ENCODE results near the gene CLTC. TPM values are rescaled to one million over a fixed set of nuclear protein-coding genes. Genes with fewer than 3 reads are reported as not detected.

The CLTC gene
- total and polyA plus RNA-seq, 2 of the 8 experiments (the other 6 are each of a cell fraction or from before 2014, with no cell fraction given): 175 to 283 TPM

DNA sequence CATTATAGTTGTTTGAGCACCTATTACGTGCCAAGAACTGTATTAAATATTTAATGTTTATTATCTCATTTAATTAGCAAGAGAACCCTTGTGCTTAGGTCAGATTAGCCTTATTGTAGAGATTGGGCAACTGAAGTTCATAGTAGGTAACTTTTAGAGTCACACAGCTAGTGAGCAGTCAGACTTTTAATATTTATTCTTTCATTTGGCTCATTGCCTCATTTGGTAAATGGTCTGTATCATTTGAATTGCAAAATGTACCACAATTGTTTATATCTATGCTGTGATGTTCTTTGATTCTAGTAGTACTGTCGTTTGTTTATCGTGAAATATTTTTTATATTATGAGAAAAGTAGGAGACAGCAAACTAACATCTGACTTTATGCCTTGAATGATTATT lies 7.6 kb downstream of the CLTC start:
- Histone ChIP-seq H2BK15ac (ENCODE audit: low read length) (no peak overlapping the region), H3K9me3 (ENCODE audit: insufficient read depth in 2 of 2, low read depth in 1 of 2, low read length in 1 of 2) (0 out of 4 replicates have a peak, but pooled peaks cover 0 to 4% of the 10 kb centered on the region in 2 experiments), H3K4ac (replicated peaks; ENCODE audit: insufficient read length, low read depth, low read length) (no peak overlapping the region), H3K56ac (replicated peaks; ENCODE audit: insufficient read length, low read depth, low read length) (no peak overlapping the region), H3K79me1 (ENCODE audit: low read depth, low read length) (no peaks in the 10 kb centered on the region; the same call in 1 of the 2 replicates), H3K14ac (ENCODE audit: insufficient read length) (no peak overlapping the region), H2BK12ac (ENCODE audit: low read depth, low read length) (no peak overlapping the region), H4K20me1 (replicated peaks in 1 of 2; ENCODE audit: control insufficient read depth in 1 of 2, insufficient read depth in 2 of 2, low read length in 2 of 2) (peaks cover 8% of the 10 kb centered on the region in 2 experiments), H3K27ac (ENCODE audit: low read depth, low read length) (no peak overlapping the region), H4K8ac (ENCODE audit: extremely low read depth, insufficient read depth, low read length) (no peak overlapping the region), H4K5ac (ENCODE audit: insufficient read length, low read depth, low read length) (no peak overlapping the region), H2BK5ac (ENCODE audit: low read depth, low read length) (no peak overlapping the region), H3K4me1 (replicated peaks in 1 of 4; ENCODE audit: control insufficient read depth in 3 of 4, insufficient read depth in 4 of 4, low read length in 3 of 4) (peaks cover 0 to 2% (median 0%) of the 10 kb centered on the region in 4 experiments; a peak in 1 of 7 replicates), H2BK20ac (ENCODE audit: low read length) (no peak overlapping the region), H2BK120ac (replicated peaks; ENCODE audit: low read depth, low read length) (no peak overlapping the region), H4K91ac (replicated peaks; ENCODE audit: insufficient read length, low read length) (no peak overlapping the region), H3K9ac (replicated peaks in 1 of 4; ENCODE audit: extremely low read depth in 1 of 4, low read depth in 3 of 4, low read length in 3 of 4) (no peak overlapping the region), H3K36me3 (ENCODE audit: control insufficient read depth in 2 of 4, insufficient read depth in 4 of 4, low read length in 3 of 4) (peaks cover 0 to 6% (median 0%) of the 10 kb centered on the region in 4 experiments; a peak in 1 of 8 replicates), H3K23me2 (ENCODE audit: low read depth, low read length) (no peaks in the 10 kb centered on the region), H2AFZ (ENCODE audit: low read length) (no peak overlapping the region), H3K23ac (ENCODE audit: insufficient read length) (no peak overlapping the region), H3K18ac (ENCODE audit: extremely low read depth, low read length) (no peak overlapping the region), H2AK5ac (ENCODE audit: low read depth, low read length) (no peak overlapping the region), H3K4me3 (ENCODE audit: extremely low read depth in 1 of 4, insufficient read depth in 2 of 4, low read depth in 3 of 4, low read length in 4 of 4) (no peak overlapping the region), H3K4me2 (ENCODE audit: insufficient read depth in 1 of 2, low read depth in 2 of 2, low read length in 2 of 2) (no peak overlapping the region), H3K79me2 (ENCODE audit: control insufficient read depth in 1 of 2, insufficient read depth in 2 of 2, low read length in 2 of 2) (peaks cover 66 to 98% of the 10 kb centered on the region in 2 experiments), H3K27me3 (replicated peaks in 1 of 4; ENCODE audit: control insufficient read depth in 3 of 4, extremely low read depth in 1 of 4, insufficient read depth in 3 of 4, low read length in 3 of 4) (no peaks in the 10 kb centered on the region)
- ChIA-PET CTCF (ENCODE audit: partially characterized antibody) (interaction anchor here (0.5 kb wide), 1 partner anchor 10 kb away, joined by 3 read pairs; no protein-coding TSS in a partner anchor), POLR2A (ENCODE audit: partially characterized antibody) (no interaction called here)
- FAIRE-seq (no peak), DNase-seq (ENCODE audit: low read depth in 1 of 2, low spot score in 2 of 2) (no peak)
- WGBS, 2 experiments (ENCODE audit: extremely low coverage in 1 of 2, insufficient coverage in 1 of 2, insufficient read length in 1 of 2, insufficient replicate concordance in 2 of 2, low coverage in 1 of 2, low lambda C conversion rate in 2 of 2, missing lambda C conversion rate in 1 of 2): 89% methylated on average over 3 of the region's 3 CpGs; no CpG with 5 or more reads in 1 of the 2 experiments
- TF ChIP-seq CTCF (IDR thresholded peaks at IDR 0.05; ENCODE audit: control extremely low read depth in 1 of 3, insufficient read depth in 1 of 3, low read depth in 1 of 3, low read length in 3 of 3): no peak
- no peak for TF ChIP-seq RFX5 (IDR thresholded peaks at IDR 0.05; ENCODE audit: borderline replicate concordance, low read depth, low read length)
- TF ChIP-seq NRF1 (IDR thresholded peaks at IDR 0.05; ENCODE audit: low read depth, low read length): no peak
- TF ChIP-seq RXRA (IDR thresholded peaks at IDR 0.05; ENCODE audit: insufficient read depth, low read depth, low read length): no peak
- TF ChIP-seq RBBP5 (IDR thresholded peaks at IDR 0.05; ENCODE audit: borderline replicate concordance, low read depth, low read length): no peak
- TF ChIP-seq TAF7 (optimal IDR thresholded peaks at IDR 0.05; ENCODE audit: borderline replicate concordance, low read depth, low read length): no peak
- TF ChIP-seq, protein P1, sequence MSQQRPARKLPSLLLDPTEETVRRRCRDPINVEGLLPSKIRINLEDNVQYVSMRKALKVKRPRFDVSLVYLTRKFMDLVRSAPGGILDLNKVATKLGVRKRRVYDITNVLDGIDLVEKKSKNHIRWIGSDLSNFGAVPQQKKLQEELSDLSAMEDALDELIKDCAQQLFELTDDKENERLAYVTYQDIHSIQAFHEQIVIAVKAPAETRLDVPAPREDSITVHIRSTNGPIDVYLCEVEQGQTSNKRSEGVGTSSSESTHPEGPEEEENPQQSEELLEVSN (IDR thresholded peaks at IDR 0.05): no peak
- TF ChIP-seq POU5F1 (IDR thresholded peaks at IDR 0.05; ENCODE audit: low read depth, low read length): no peak
- no peak for TF ChIP-seq ATF3 (IDR thresholded peaks at IDR 0.05; ENCODE audit: insufficient read depth, low read depth, low read length)
- no peak for TF ChIP-seq SRF (IDR thresholded peaks at IDR 0.05; ENCODE audit: low read depth, low read length)

Measured in H1 (cell line).